HG03139 (cell line): Measurements from ENCODE around the gene ZC3H10.
"Not testable (repeated sequence)": the region's sequence is repeated elsewhere in the genome, so short reads cannot be mapped to it uniquely, and the experiment has no call there.

Experiments
- ATAC-seq: cut with Tn5 transposase; IDR thresholded peaks from one replicate; pipeline ENCODE4 v1.9.1; 2021; ENCODE audit not compliant: unreplicated experiment

Gene ZC3H10

GRCh38 chr12:56153678-56154065 lies 35.6 kb downstream of the ZC3H10 start:
- ATAC-seq, result no peak

- ATAC-seq, result no peak
These were observed 36.2 kb downstream of the ZC3H10 start for GRCh38 chr12:56154246-56154771.

GRCh38 chr12:56154818-56155217 lies 36.8 kb downstream of the ZC3H10 start:
- ATAC-seq, result no peak

GRCh38 chr12:56155256-56155845 lies 37.3 kb downstream of the ZC3H10 start:
- no peak for ATAC-seq

DNA sequence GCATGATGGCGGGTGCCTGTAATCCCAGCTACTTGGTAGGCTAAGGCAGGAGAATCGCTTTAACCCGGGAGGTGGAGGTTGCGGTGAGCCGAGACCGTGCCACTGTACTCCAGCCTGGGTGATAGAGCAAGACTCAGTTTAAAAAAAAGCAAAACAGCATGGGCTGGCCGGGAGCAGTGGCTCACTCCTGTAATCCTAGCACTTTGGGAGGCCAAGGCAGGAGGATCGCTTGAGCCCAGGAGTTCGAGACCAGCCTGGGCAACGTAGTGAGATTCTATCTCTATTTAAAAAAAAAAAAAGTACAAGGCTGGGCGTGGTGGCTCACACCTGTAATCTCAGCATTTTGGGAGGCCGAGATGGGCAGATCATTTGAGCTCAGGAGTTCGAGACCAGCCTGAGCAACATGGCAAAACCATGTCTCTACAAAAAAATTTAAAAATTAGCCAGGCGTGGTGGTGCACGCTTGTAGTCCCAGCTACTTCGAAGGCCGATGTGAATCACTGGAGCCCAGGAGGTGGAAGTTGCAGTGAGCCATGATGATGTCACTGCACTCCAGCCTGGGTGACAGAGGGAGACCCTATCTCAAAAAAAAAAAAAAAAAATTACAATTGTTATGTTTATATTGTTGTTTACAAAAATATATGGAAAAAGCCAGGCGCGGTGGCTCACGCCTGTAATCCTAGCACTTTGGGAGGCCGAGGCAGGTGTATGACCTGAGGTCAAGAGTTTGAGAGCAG lies 38.6 kb downstream of the ZC3H10 start:
- ATAC-seq, result not testable (repeated sequence)

- ATAC-seq, result peak; percentile 26
These were observed 39.3 kb downstream of the ZC3H10 start for GRCh38 chr12:56157201-56158028.

- peak; percentile 71 for ATAC-seq
These were observed 40.2 kb downstream of the ZC3H10 start, which contains the start of gene MYL6 for GRCh38 chr12:56158029-56158925. MYL6 (plus strand) TSS chr12:56158359; CDS start chr12:56158402, 43 bp downstream.

GRCh38 chr12:56158926-56159461 lies 40.9 kb downstream of the ZC3H10 start:
- ATAC-seq, result no peak

- no peak for ATAC-seq
These were observed 41.6 kb downstream of the ZC3H10 start for GRCh38 chr12:56159482-56160192.

DNA sequence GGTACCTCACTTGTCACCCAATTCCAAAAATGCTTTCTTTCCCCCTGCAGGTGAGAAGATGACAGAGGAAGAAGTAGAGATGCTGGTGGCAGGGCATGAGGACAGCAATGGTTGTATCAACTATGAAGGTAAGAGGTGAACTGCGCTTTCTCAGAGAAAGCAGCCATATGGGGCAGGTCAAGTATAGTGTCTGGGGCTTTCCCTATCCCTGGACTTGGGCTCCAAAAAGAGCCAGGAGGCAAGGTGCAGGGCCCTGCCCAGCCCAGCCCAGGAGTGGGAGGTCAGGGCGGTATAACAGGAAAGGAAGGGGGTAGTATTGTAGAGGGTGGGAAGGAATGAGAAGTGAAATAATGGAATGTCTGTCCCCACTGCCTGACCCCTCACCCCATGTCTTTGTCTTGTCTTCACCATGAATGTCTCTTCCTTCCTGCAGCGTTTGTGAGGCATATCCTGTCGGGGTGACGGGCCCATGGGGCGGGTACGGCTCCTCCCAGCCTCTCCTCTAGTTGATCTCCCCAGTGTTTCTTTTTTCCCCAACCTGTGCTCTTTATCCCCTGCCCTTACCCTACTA lies 42.2 kb downstream of the ZC3H10 start:
- no peak for ATAC-seq

DNA sequence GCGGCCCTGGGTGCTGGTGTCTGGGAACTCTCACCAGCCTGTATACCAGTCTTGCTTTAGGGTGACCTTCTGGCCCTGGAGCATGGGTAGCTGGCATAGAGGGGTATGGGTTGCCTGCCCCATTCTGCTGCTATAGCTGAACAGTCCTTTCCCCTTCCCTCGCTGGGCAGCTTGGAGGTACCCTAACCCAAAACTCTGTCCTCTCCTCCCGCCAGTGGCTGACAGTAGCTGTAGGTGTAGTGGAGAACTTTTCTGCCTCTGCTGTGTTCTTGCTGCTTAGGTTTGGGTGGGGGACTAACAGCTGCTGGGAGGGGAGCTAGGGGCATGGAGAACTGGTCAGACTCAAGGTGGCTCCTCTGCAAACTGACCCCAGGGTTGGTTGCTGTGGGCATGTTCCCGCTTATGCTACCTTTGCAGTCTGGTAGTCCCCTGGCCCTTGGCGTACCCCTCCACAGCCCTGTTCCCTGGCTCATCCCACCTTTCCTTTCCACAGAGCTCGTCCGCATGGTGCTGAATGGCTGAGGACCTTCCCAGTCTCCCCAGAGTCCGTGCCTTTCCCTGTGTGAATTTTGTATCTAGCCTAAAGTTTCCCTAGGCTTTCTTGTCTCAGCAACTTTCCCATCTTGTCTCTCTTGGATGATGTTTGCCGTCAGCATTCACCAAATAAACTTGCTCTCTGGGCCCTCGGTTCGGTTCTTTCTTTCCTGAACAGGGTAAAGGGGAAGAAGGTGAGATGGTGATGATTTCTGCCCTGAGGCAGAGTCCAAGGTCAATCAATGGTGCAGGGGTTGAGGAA lies 43.0 kb downstream of the ZC3H10 start:
- ATAC-seq, result no peak

GRCh38 chr12:56161690-56162351 lies 43.8 kb downstream of the ZC3H10 start:
- ATAC-seq, result no peak

- ATAC-seq, result no peak
These were observed 44.6 kb downstream of the ZC3H10 start for GRCh38 chr12:56162468-56163290.

- ATAC-seq, result no peak
These were observed 45.7 kb downstream of the ZC3H10 start for GRCh38 chr12:56163533-56164344.

DNA sequence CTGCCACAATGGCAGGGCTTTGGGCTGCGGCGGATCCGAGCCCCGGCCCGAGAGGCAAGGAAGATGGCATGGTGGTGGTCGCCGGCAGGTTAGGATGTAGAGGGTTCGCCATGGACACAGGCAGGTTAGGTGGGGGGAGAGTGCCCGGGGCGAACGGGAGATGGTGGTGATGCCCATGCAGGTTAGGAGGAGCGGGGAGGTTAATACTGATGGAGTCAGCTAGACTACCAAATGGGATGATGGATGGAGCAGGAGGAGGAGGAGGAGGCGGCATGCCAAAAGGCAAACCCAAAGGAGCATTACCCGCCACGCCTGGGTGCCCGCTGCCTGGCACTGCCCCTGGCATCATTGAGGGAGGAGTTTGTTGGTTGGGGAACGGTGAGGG lies 46.3 kb downstream of the ZC3H10 start:
- no peak for ATAC-seq

- ATAC-seq, result no peak
These were observed 47.3 kb downstream of the ZC3H10 start for GRCh38 chr12:56165369-56165768.
